ENCODE data around the gene RSAD2.
A peak's percentile ranks its signal among the peaks of the same experiment; 100 is the strongest.
"Not testable (repeated sequence)": the region's sequence is repeated elsewhere in the genome, so short reads cannot be mapped to it uniquely, and the experiment has no call there.

The RSAD2 gene

GRCh38 chr2:6864231-6864754 is 13.3 kb upstream of the RSAD2 start:
- DNase-seq (ENCODE audit: low read depth in 2 of 2) = no peak

GRCh38 chr2:6864923-6865345 is 12.6 kb upstream of the RSAD2 start:
- DNase-seq (ENCODE audit: low read depth in 2 of 2) = no peak

- peak; percentile 41 to 70 for DNase-seq (ENCODE audit: low read depth in 2 of 2)
These were observed 12.0 kb upstream of the RSAD2 start, which contains the start of gene CMPK2 for GRCh38 chr2:6865346-6866274. Gene CMPK2 (minus strand): TSS chr2:6865907. CDS start chr2:6865696, 211 bp downstream.

- no peak for DNase-seq (ENCODE audit: low read depth in 2 of 2)
These were observed 11.3 kb upstream of the RSAD2 start for GRCh38 chr2:6866275-6866671.

- DNase-seq (ENCODE audit: low read depth in 2 of 2) = no peak
These were observed 10.6 kb upstream of the RSAD2 start for GRCh38 chr2:6866982-6867381.

- DNase-seq (ENCODE audit: low read depth in 2 of 2) = no peak
These were observed 5.2 kb upstream of the RSAD2 start for GRCh38 chr2:6872394-6872793.

GRCh38 chr2:6874032-6874431 is 3.5 kb upstream of the RSAD2 start:
- no peak for DNase-seq (ENCODE audit: low read depth in 2 of 2)

- no peak for DNase-seq (ENCODE audit: low read depth in 2 of 2)
These were observed 1.3 kb upstream of the RSAD2 start for GRCh38 chr2:6876309-6876708.

GRCh38 chr2:6878549-6878948 is 972 bp downstream of the RSAD2 start:
- no peak for DNase-seq (ENCODE audit: low read depth in 2 of 2)

GRCh38 chr2:6879011-6879410 is 1.4 kb downstream of the RSAD2 start:
- DNase-seq (ENCODE audit: low read depth in 2 of 2) = no peak

GRCh38 chr2:6880200-6880733 is 2.7 kb downstream of the RSAD2 start:
- no peak for DNase-seq (ENCODE audit: low read depth in 2 of 2)

GRCh38 chr2:6881046-6881445 is 3.5 kb downstream of the RSAD2 start:
- no peak for DNase-seq (ENCODE audit: low read depth in 2 of 2)

- DNase-seq (ENCODE audit: low read depth in 2 of 2) = no peak
These were observed 3.9 kb downstream of the RSAD2 start for GRCh38 chr2:6881516-6881915.

- DNase-seq (ENCODE audit: low read depth in 2 of 2) = no peak
These were observed 6.0 kb downstream of the RSAD2 start for GRCh38 chr2:6883448-6884122.

- no peak for DNase-seq (ENCODE audit: low read depth in 2 of 2)
These were observed 8.0 kb downstream of the RSAD2 start for GRCh38 chr2:6885551-6885950.

- DNase-seq (ENCODE audit: low read depth in 2 of 2) = no peak
These were observed 8.4 kb downstream of the RSAD2 start for GRCh38 chr2:6885968-6886367.

- no peak for DNase-seq (ENCODE audit: low read depth in 2 of 2)
These were observed 10.2 kb downstream of the RSAD2 start for GRCh38 chr2:6887751-6888192.

GRCh38 chr2:6888724-6889123 is 11.1 kb downstream of the RSAD2 start:
- DNase-seq (ENCODE audit: low read depth in 2 of 2) = no peak

GRCh38 chr2:6893876-6894482 is 16.4 kb downstream of the RSAD2 start:
- DNase-seq (ENCODE audit: low read depth in 2 of 2) = no peak

GRCh38 chr2:6896930-6897759 is 19.6 kb downstream of the RSAD2 start:
- no peak for DNase-seq (ENCODE audit: low read depth in 2 of 2)

GRCh38 chr2:6902581-6902980 is 25.0 kb downstream of the RSAD2 start:
- DNase-seq (ENCODE audit: low read depth in 2 of 2) = not testable (repeated sequence)

All from stimulated activated CD8-positive, alpha-beta memory T cell treated with anti-CD3 and anti-CD28 coated beads, Interleukin-2, amount 100 ng/mL, for 1 hour (primary cell).